DND-41 (cell line): ENCODE results near the gene SMG6.
A peak's percentile ranks its signal among the peaks of the same experiment; 100 is the strongest.
"Not testable (repeated sequence)": the region's sequence is repeated elsewhere in the genome, so short reads cannot be mapped to it uniquely, and the experiment has no call there.

ENCODE experiments used
- ATAC-seq: fragments of 200-7000 bp; cut with Tn5 transposase; 3 replicates; pipeline ENCODE4 v1.9.1; 2021; ENCODE audit warnings: low read depth; ENCODE audit not compliant: insufficient read depth
- DNase-seq: peaks from one replicate; pipeline ENCODE4 v3.0.0-alpha.2; 2020
- H2AFZ ChIP-seq: 2 replicates; pipeline ENCODE4 v1.6.0; 2012; ENCODE audit warnings: low read depth, low read length
- H3K27ac ChIP-seq: 2 replicates; pipeline ENCODE4 v1.5.1; 2012; ENCODE audit warnings: low read length, inconsistent platforms
- H3K27me3 ChIP-seq: fragments of 200-600 bp; sonication (generic); 2 replicates; pipeline ENCODE4 v1.6.0; 2012; ENCODE audit warnings: low read length, mild to moderate bottlenecking, inconsistent platforms; ENCODE audit not compliant: insufficient read depth, poor library complexity
- H3K36me3 ChIP-seq: 2 replicates; pipeline ENCODE4 v1.5.1; 2012; ENCODE audit warnings: low read length, inconsistent platforms; ENCODE audit not compliant: insufficient read depth
- H3K4me1 ChIP-seq: 2 replicates; pipeline ENCODE4 v1.5.1; 2012; ENCODE audit warnings: mild to moderate bottlenecking, low read length; ENCODE audit not compliant: insufficient read depth
- H3K4me2 ChIP-seq: 2 replicates; pipeline ENCODE4 v1.6.0; 2012; ENCODE audit warnings: mild to moderate bottlenecking, moderate library complexity, low read length, inconsistent platforms; ENCODE audit not compliant: insufficient read depth
- H3K4me3 ChIP-seq, 2 experiments: fragments of 200-600 bp in 1 of 2; shearing (Covaris generic) in 1 of 2; 2 replicates each; pipeline ENCODE4 v1.5.1; 2012 to 2016; ENCODE audit warnings: inconsistent platforms in 2 of 2, low read length in 2 of 2, mild to moderate bottlenecking in 2 of 2, low read depth in 1 of 2, moderate library complexity in 1 of 2
- H3K79me2 ChIP-seq: 2 replicates; pipeline ENCODE4 v1.6.0; 2012; ENCODE audit warnings: low read length, inconsistent platforms; ENCODE audit not compliant: insufficient read depth
- H3K9ac ChIP-seq: 2 replicates; pipeline ENCODE4 v1.6.0; 2012; ENCODE audit warnings: low read depth, mild to moderate bottlenecking, inconsistent platforms, low read length, moderate library complexity
- H3K9me3 ChIP-seq: 2 replicates; pipeline ENCODE4 v1.5.1; 2012; ENCODE audit warnings: low read length, moderate library complexity, mild to moderate bottlenecking, inconsistent platforms; ENCODE audit not compliant: insufficient read depth, severe bottlenecking
- H4K20me1 ChIP-seq: 2 replicates; pipeline ENCODE4 v1.6.0; 2012; ENCODE audit warnings: low read length; ENCODE audit not compliant: insufficient read depth
- CTCF ChIP-seq: IDR thresholded peaks from 2 replicates; pipeline ENCODE4 v1.5.1; 2012; ENCODE audit warnings: borderline replicate concordance, low read length, moderate library complexity, mild to moderate bottlenecking; ENCODE audit not compliant: poor library complexity, severe bottlenecking; ENCODE audit errors: extremely low read depth
- EZH2 ChIP-seq: IDR thresholded peaks from 3 replicates; pipeline ENCODE4 v1.6.1; 2012; ENCODE audit warnings: borderline replicate concordance, low read depth, mild to moderate bottlenecking, moderate library complexity, low read length, inconsistent platforms; ENCODE audit not compliant: severe bottlenecking

SMG6 gene

DNA sequence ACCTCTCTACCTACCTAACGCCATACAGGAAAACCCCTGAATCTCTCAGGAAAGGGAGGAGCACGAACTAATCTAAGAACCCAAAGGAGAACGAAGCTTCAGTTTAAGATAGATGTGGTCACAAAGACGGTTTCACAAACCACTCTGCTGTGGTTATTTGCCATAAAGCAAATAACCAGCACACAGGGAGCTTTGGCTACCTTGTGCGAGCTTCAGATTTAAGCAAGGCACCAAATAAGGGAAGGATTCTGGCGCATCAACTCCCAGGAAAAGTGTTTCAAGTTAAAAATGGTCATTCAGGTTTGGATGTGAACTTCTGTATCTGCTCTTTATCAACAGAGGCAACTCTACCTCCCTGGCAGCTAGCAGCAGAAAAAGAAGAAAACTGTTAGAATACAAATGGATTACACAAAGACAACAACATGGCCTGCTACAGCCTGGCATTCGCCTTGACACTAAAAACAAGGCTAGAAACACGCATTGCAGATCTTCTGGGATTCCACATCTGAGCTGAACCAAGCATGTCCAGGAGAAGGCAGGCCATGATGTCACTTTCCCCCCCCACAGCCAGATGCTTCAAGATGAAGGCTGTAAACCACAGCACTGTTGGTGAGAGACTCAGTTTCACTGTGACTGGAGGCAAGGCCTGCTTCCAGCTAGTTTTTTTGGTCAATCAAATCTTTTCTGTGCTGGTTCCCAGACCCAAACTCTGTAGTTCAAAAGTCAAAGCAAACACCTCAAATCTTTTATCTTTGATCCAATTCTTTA, 43.6 kb downstream of the SMG6 start:
- ATAC-seq, result peak; percentile 88
- Histone ChIP-seq H3K4me1 (peaks cover 23% of the 10 kb centered on the region), H3K79me2 (peaks cover 52% of the 10 kb centered on the region)

DNA sequence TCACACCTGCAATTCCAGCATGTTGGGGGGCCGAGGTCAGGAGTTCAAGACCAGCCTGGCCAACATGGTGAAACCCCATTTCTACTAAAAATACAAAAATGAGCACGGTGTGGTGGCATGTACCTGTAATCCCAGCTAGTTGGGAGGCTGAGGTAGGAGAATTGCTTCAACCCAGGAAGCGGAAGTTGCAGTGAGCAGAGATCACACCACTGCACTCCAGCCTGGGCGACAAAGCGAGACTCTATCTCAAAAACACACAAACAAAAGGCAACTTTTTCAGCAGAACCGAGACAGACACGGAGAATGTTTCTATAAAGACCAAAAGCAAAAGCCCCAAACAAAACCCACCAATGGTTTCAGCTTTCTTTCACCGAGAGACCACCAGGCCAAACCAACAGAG, 44.8 kb downstream of the SMG6 start:
- not testable (repeated sequence) for H3K4me2 ChIP-seq, ATAC-seq, H3K9me3 ChIP-seq, DNase-seq, H3K9ac ChIP-seq, H3K27me3 ChIP-seq, H4K20me1 ChIP-seq, H3K4me3 ChIP-seq, H2AFZ ChIP-seq
- H3K79me2 ChIP-seq, result peaks cover 41% of the 10 kb centered on the region
- peaks cover 18% of the 10 kb centered on the region for H3K4me1 ChIP-seq
- H3K36me3 ChIP-seq, result peaks cover 46% of the 10 kb centered on the region
- peak overlapping the region; percentile 67; the same call in 1 of the 2 replicates for H3K27ac ChIP-seq

More for the DNA sequence above, 43.6 kb downstream of the SMG6 start:
- Histone ChIP-seq H3K27ac (peak overlapping the region; percentile 67), H3K4me3 (no peak overlapping the region), H3K4me2 (no peak overlapping the region), H4K20me1 (no peaks in the 10 kb centered on the region), H2AFZ (no peak overlapping the region), H3K27me3 (no peaks in the 10 kb centered on the region), H3K36me3 (peaks cover 43% of the 10 kb centered on the region), H3K9me3 (no peaks in the 10 kb centered on the region), H3K9ac (no peak overlapping the region)
- peak; percentile 66 for DNase-seq
- TF ChIP-seq CTCF (no peak), EZH2 (no peak)

- Histone ChIP-seq H3K9ac (no peak overlapping the region), H3K27ac (no peak overlapping the region), H3K36me3 (peaks cover 54% of the 10 kb centered on the region), H3K27me3 (no peaks in the 10 kb centered on the region), H3K4me1 (peaks cover 1% of the 10 kb centered on the region; the same call in 1 of the 2 replicates), H3K4me3 (no peak overlapping the region), H4K20me1 (no peaks in the 10 kb centered on the region), H3K9me3 (no peaks in the 10 kb centered on the region), H2AFZ (no peak overlapping the region), H3K4me2 (no peak overlapping the region), H3K79me2 (peaks cover 14% of the 10 kb centered on the region)
- TF ChIP-seq EZH2, result no peak
- no peak for ATAC-seq
- no peak for DNase-seq
Measured at GRCh38 chr17:2253768-2254406, 49.7 kb downstream of the SMG6 start.

- DNase-seq (no peak), ATAC-seq (no peak)
- Histone ChIP-seq H3K27ac (no peak overlapping the region), H2AFZ (no peak overlapping the region), H3K4me2 (no peak overlapping the region), H3K79me2 (peaks cover 10% of the 10 kb centered on the region; the same call in 1 of the 2 replicates), H3K36me3 (peaks cover 53% of the 10 kb centered on the region), H3K27me3 (no peaks in the 10 kb centered on the region), H3K9me3 (no peaks in the 10 kb centered on the region), H3K4me1 (no peaks in the 10 kb centered on the region), H4K20me1 (no peaks in the 10 kb centered on the region), H3K4me3 (no peak overlapping the region), H3K9ac (no peak overlapping the region)
- no peak for TF ChIP-seq CTCF
- TF ChIP-seq EZH2, result no peak
Measured at GRCh38 chr17:2253362-2253761, 50.2 kb downstream of the SMG6 start.
